Muscle of back (tissue), 11 donors: ENCODE results near the gene KCNG4. TPM values are rescaled to one million over a fixed set of nuclear protein-coding genes. Genes with fewer than 3 reads are reported as not detected.
A peak's percentile ranks its signal among the peaks of the same experiment; 100 is the strongest.
"Not testable (repeated sequence)": the region's sequence is repeated elsewhere in the genome, so short reads cannot be mapped to it uniquely, and the experiment has no call there.

Source experiments
- DNase-seq, 3 donors: peaks; one replicate each; pipeline versions ENCODE4 v3.0.0 to v3.0.0-alpha.2; 2013
- polyA plus RNA-seq, 10 donors: library from polyadenylated mRNA; unstranded; fragments of 120-200 nt; gene quantifications; one replicate each; pipeline ENCODE4 v1.2.1, GENCODE V29; 2013; ENCODE audit not compliant: insufficient read length in 10 of 10

The KCNG4 gene
- polyA plus RNA-seq, 10 donors: 0.05 to 0.08 (median 0.05) TPM; not detected in 7

DNA sequence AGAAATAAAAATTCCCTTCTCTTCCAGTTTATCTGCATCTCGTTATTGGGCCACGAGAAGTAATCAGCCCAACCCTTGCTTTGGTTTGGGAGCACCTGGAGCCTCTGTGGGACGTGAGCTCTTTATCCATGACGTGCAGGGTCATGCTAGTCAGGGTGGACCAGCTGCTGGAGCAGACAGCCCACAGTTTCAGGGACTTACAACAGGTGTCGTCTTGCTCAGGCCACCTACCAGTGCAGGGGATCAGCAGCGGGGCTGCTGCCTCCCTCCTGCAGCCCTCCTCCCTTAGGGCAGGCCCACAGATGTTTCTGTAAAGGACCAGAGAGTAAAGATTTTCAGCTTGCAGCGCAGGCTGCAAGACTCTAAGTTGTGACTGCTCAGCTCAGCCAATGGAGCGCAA lies 31.9 kb downstream of the KCNG4 start:
- no peak for DNase-seq

DNA sequence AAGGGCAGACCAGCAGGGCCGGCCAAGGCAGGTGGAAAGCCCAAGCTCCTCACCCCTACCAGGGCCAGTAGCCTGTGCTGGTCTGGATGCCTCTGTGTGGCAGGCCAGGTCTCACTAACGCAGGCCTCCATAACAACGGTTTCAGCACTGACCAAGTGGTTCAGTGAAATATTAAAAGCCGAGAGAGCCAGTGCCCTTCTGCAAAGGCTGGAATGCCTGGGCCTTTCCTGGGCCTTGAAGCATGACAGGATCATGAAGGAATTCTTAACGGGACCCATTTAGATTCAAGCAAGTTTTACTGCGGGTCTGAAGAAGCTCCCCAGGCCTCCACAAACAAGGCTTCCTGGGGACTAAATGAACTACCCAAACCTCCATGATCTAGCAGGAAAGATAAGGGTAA lies 32.6 kb downstream of the KCNG4 start:
- no peak for DNase-seq

DNA sequence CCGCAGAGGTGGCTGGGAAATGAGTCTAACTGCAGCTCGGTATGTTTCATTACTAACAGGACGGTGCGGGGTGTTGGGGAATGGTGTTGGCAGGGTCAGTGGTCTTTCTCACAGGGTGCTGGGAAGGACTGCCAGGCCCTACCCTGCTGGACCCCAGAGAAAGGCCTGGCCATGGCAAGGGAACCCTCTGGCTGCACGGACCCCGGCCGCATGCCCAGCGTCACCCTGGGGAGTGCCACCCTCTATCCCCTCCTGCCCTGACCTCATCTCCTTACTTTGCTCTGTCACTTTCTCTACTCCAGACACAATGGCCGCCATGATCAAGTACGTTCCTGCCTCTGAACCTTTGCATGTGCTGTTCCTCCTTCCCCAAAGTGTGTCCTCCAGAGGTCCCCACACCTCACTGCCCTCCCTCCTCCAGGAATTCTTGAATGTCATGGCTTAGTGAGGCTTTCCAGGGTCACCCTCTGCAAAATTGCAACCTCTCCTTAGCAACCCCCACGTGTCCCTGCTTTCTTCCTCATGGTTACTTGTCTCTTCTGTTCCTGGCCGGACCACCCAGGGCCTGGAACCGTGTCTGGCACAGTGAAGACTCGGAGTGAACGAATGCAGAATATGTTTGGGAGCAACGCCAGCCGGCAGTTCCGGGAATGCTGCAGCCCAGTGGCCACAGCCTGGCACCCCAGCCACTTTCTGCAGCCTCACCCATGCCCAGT lies 33.7 kb downstream of the KCNG4 start:
- no peak for DNase-seq

DNA sequence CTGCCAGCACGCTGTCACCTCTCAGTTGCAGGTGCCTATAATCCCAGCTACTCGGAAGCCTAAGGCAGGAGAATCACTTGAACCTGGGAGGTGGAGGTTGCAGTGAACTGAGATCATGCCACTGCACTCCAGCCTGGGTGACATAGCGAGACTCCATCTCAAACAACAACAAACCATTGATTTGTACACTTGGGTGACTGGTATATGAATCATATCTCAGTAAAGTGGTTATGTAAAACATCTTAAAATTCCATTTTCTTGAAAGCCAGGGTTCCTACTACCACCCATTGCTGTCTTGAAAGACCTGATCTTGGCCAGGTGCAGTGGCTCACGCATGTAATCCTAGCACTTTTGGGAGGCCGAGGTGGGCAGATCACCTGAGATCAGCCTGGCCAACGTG lies 34.7 kb downstream of the KCNG4 start:
- DNase-seq: not testable (repeated sequence)

GRCh38 chr16:84204551-84204950 lies 35.3 kb downstream of the KCNG4 start:
- not testable (repeated sequence) for DNase-seq

- no peak for DNase-seq
Observed at GRCh38 chr16:84199861-84200260, 40.0 kb downstream of the KCNG4 start.

GRCh38 chr16:84199097-84199496 lies 40.7 kb downstream of the KCNG4 start:
- no peak for DNase-seq

DNA sequence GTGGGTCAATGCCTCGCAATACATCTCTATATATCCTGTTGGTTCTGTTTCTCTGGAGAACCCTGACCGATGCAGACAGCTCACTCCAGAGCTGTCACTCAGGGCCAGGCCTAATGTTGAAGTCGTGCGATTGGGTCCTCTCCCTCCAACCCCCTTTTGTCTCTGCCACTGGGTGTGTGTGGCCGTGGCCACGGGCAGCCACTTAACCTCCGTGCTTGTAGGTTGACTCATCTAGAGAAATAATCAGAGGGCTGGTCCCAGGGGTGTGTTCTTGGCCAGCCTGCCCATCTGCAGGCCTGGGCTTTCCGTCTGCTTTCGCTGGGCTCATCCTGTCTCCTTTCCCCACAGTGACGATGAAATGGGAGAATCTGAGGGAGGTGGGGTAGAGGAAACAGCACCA lies 41.4 kb downstream of the KCNG4 start:
- peak in 1 of 3 donors; percentile 51 for DNase-seq

GRCh38 chr16:84197466-84198128 lies 42.2 kb downstream of the KCNG4 start:
- no peak for DNase-seq

DNA sequence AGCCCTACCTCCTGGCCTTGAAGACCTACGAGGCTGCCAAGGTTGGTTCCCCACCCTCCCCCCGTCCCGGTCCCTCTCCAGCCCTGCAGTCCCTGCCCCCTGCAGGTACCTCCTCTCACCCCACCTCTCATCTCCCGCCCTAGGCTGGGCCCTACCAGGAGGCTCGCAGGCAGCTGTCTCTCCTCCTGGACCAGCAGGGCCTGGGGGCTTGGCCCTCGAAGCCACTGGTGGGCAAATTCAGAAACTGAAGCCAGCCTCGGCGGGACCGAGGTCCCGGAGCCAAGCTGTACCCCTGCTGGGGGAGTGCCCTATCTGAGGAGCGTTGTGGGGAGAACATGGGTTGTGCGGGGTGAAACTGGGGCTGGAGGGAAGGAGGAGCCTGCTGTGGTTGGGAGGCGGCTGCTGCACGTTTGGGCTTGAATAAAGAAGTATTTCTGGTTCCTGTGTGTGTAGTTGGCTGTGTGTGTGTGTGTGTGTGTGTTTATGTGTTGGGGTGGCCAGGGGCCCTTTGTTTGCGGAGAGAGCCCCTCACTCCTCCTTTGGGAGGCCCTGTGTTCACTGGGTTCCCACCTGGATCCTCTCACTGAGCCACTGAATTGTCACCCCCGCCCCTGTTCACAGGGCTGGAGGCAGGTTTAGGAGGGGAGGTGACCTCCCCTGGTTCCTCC lies 43.0 kb downstream of the KCNG4 start:
- no peak for DNase-seq

GRCh38 chr16:84196101-84196500 lies 43.7 kb downstream of the KCNG4 start:
- DNase-seq: no peak

DNA sequence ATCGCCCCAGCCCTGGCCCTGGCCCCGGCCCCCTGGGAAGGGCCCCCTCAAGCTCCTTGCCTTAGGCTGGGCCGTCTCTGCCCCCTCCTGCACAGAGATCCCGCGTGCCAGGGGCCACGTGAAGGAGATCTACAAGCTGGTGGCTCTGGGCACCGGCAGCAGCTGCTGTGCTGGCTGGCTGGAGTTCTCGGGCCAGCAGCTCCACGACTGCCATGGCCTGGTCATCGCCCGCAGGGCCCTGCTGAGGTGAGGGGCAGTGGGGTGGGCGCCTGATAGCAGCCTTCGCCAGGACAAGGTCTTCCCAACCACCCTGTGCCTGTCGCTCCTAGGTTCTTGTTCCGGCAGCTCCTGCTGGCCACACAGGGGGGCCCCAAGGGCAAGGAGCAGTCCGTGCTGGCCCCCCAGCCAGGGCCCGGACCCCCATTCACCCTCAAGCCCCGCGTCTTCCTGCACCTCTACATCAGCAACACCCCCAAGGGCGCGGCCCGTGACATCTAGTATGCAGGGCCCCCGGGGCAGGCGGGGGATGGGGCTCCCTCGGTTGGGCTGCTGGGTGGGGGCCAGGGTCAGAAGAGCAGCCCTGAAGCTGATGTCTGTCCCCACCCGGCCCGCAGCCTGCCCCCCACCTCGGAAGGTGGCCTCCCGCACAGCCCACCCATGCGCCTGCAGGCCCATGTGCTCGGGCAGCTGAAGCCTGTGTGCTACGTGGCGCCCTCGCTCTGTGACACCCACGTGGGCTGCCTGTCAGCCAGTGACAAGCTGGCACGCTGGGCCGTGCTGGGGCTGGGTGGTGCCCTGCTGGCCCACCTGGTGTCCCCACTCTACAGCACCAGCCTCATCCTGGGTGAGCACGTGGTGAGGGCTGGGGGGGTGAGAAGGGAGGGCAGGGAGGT lies 44.4 kb downstream of the KCNG4 start:
- DNase-seq: no peak

DNA sequence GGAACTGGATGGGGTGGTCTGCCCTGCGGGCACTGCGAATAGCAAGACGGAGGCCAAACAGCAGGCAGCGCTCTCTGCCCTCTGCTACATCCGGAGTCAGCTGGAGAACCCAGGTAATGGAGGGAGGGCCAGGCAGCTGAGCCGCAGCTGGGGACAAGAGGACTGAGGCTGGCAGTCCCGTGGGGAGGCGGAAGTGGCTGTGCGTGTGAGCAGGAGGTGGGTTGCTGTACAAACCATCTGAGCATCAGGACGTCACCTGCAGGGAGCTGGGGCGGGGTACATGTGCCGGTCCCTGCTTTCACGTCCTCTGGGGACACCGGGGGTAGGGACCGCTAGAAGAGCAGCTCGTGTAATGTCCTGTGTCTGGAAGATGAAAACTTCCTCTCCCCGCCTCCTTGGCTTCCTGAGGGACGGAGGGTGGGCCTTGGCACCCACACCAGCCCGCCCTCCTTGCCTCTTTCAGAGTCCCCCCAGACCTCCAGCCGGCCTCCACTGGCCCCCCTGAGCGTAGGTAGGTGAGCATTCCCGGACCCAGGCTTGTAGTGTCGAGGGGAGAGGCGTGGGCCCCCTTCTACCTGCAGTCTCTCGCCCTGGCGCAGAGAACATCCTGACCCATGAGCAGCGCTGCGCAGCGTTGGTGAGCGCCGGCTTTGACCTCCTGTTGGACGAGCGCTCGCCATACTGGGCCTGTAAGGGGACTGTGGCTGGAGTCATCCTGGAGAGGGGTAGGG lies 45.2 kb downstream of the KCNG4 start:
- no peak for DNase-seq

DNA sequence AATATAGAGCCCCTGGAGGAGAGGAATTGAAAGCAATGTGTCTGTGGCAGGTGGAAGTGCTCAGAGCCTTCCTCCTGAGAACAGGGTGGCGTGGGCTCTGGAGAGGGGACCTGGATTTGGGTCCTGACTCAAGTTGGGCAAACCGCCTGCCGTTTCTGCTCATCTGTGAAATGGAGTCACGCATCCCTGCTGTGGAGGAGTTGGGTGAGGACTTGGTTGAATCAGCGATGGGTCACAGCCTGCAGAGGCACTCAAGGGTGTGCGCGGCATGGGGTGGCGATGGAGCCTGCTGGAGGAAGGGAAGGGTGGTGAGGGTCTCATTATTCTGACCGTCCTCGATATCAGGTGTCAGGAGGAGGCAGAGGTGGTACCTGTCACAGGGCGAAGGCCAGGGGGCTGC lies 45.8 kb downstream of the KCNG4 start:
- DNase-seq: no peak

GRCh38 chr16:84193480-84193879 lies 46.3 kb downstream of the KCNG4 start:
- DNase-seq: no peak

DNA sequence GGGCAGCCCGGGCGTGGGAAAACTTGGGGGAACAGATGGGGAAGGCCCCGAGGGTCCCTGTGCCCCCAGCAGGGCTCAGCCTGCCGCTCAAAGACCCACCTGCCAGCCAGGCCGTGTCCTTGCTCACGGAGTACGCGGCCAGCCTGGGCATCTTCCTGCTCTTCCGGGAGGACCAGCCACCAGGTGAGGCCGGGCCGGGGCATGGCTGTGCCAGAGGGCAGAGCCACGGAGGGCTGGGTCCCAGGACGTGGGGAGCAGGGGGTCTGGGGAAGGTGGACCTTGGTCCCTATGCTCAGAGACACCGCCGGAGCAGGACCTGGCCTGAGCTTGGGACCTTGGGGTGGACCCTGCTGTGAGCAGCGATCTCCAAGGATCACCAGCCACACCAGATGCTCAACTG lies 48.3 kb downstream of the KCNG4 start:
- no peak for DNase-seq

GRCh38 chr16:84190731-84191388 lies 49.0 kb downstream of the KCNG4 start, which contains the start of gene ADAD2:
Gene ADAD2, plus strand, starts transcription at chr16:84191157. Its CDS starts 74 bp downstream, at chr16:84191231.
- DNase-seq: no peak

DNA sequence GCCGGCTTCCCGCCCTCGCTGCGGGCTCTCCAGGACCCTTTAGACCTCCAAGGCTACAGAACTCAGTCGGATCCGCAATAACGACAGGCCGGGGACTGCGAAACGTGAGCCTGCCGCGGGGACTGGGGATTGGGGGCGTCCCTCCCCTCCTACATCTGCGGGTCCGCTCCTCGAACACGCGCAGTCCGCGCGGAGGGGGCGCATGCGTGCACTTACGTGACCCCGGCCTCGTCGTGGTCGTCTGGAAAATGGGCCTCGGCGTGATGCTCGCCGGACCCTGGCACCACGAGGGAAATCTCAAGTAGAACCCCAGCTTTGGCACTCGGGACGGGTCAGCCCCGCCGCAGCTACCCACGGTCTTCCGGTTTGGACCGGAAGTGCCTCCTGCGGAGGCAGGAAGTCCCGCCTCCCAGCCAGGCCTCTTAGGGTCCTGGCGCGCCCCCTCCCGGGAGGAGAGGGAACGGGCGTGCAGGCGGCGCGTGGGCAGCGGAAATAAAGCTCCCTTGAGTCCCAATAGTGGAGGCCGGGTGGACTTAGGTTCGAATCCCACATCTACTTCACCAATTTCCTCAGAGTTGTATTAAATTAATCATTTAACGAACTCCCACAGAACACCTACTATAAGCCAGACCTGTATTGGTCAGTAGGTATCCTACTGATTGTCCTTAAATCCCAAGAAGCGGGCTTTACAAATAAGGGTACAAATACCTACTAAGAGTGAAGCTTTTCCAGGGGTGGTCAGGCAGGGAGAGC lies 53.0 kb downstream of the KCNG4 start, which contains the start of gene TAF1C:
TAF1C (minus strand) TSS at position 373 of the 753 bp plus-strand sequence. CDS start 2,069 bp downstream, outside the sequence.
- peak; percentile 92 to 97 (median 96) for DNase-seq

DNA sequence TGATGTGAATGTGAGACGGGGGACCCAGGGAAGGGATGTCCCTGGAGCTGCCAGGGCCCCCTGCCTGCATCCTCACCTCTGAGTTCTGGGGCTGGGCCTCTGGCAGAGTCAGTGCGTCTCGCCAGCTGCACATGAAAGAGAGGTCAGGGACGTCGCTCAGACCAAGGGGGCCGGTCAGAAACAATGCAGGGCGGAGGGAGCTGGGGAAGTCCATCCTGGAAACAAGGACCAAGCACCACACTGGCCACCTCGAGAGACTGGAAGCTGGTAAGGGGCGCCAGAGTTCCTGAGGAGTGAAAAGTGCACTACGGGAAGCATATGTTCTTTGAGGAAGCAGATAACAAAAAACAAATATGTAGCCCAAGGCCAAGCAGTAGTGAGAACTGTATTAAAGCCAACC lies 55.0 kb downstream of the KCNG4 start:
- no peak for DNase-seq
